Measurements from ENCODE around the gene PROSER3.
A peak's percentile ranks its signal among the peaks of the same experiment; 100 is the strongest.

PROSER3 gene

DNA sequence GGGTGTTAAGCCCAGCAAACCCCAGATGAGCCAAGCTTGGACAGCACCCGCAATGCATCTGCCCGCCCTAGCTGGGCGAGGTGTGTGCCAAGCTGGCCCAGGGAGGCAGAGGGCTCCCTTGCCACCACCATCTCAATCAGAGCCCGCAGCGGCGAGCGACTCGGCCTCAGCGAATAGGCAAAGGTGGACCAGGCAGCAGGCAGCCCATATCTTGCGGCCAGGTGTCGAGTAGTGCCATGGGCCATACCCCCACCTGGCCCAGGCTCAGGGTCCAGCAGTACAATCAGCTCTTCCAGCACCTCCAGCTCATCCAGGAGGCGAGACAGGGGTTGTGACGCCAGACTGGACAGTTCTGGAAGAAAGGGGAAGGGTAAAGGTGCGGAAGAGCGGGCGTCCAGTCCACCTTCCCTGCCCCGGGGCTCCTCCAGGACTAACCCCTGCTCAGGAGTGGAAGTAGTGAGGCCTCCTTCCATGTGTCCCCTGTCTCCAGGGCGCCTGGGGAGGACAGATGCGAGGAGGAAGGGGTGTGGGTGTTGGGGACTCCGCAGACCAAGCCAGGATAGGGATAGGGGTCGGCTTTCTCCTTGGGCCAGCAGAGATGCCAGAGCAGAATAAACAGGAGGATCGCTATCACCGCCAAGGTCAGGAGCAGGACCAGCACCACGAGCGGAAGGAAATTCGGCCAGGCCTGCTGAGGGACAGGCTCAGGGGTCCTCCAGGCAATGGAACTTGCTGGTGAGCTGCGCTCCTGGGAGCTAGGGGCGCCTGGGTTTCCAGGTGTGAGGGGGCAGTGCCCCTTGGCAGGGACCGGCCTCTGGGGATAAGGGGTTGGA lies 18.5 kb upstream of the PROSER3 start:
- DNase-seq, result peak; percentile 45

DNA sequence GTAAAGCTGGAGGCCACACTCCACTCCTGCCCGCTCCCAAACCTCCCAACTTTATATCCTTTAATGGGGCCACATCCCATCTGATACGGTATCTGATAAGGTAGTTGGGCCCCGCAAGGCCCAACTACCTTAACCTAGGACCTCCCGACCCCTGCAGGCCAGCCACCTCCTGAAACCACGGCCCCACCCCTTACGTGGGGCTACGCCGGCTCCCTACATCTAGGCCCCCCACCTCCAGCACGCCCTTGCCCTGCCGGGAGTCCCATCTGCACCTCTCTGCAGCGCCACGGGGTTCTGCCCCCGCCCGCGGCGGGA lies 17.9 kb upstream of the PROSER3 start:
- no peak for DNase-seq

DNA sequence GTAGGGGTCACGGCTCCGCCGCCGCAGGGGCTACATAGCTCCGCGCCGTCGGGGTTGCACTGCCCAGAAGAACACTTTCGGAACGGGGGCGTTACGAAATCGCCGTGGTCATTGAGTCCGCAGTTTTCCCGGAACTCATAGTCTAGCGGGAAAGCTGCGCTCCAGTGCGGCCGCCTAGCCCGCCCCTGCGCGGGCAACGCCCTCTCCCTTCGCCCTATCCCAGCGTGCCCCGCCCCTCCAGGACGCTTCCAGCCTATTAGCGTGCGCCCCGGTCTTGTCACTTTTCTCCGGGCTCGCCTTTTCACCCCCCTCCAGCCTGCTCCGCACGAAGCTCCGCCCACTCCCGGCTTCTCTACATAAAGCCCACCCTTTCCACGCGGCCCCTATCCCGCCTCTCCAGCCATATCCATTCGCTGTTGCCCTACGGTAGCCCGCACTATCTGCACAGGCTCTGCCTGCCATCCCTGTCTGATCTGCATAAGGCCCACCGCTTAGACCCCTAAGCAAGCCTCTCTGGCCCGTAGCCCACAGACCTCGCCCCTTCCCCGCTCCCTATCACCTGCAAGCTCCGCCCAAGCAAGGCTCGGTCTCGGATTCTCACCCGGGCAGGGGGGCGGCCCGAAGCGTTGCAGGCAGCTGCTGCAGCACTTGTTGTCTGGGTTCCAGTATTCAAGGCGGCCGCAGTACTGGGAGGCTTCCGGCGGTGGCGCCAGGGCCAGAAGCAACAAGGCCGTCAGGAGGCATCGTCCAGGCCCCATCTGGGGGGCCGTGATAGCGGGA lies 17.4 kb upstream of the PROSER3 start:
- DNase-seq, result peak; percentile 100

DNA sequence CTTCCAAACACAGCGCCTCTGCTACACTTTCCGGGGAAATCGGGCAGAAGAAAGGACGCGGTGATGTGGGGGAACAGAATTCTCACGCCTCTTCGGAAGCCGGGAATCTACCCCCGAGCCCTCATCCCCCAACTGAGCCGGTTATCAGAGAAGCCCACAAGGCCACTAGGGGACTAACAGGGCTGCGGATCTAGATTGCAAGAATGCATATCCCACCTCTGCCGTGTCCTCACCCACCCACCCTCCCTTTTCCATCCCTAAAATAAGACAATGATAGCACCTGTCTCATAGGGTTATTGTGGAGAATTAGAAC lies 16.8 kb upstream of the PROSER3 start:
- no peak for DNase-seq

DNA sequence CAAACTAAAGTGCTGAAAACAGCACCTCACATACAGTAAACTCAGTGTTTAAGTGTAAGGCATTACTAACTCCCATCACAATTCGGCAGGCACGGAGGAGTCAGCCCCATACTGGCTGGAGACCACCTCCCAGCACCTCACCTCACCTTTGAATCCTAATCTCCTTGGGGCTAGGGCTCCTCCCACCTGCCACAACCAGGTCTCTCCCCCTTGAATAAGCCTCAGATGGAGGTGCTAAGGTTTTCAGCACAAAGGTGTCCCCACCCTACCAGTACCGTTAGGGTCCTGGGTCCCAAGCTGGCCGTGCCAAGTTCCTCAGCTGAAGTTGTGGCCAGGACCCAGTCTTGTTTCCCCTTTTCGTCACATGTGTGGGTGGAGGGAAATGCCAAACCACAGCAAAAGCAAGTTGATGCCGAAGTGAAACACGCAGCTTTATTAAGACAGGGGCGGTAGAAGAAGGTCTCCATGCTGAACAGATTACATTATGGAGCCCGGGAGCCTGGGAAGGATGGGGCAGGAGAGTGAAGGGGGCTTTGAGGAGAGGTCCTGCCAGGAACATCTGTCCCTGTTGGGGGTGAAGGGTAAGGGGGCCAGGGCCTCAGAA lies 15.8 kb upstream of the PROSER3 start, which contains the start of gene IGFLR1:
Gene IGFLR1, minus strand, starts transcription at position 332 of the 604 bp plus-strand sequence. CDS start 1,272 bp downstream, outside the sequence.
- DNase-seq, result no peak

DNA sequence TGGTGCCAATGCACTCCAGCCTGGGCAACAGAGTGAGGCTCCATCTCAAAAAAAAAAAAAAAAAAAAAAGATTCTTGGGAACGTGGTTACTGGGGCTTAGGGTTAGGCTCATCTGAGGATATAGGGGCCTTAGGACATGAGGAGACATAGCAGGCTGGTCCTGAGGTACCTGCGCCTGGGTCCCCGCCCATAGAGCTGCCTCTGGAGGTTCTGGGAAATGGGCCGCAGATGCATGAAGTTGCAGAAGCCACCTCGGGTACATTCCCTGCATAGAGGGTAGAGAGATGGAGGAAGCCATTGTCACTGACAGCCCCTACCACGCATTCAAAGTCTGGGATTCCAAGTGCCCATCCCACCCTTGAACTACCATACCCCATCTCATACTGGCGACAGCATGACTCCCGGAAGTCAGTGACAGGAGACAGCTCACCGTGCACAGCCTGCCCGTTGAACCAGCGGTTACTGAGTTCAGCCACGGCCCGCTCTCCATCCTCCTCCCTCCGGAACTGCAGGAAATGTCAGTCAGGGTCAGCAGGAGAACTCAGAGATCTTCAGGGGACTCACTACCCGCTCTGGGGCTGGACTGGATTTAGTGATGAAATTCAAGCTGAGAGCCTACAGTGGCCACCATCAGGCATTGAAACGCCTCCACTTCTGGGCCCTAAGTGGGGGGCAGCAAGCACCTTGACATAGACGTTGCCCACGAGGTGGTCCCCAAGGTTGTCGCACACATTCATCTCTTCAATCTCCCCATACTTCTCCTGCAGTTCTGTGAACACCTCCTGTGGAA lies 14.1 kb upstream of the PROSER3 start:
- DNase-seq, result no peak

DNA sequence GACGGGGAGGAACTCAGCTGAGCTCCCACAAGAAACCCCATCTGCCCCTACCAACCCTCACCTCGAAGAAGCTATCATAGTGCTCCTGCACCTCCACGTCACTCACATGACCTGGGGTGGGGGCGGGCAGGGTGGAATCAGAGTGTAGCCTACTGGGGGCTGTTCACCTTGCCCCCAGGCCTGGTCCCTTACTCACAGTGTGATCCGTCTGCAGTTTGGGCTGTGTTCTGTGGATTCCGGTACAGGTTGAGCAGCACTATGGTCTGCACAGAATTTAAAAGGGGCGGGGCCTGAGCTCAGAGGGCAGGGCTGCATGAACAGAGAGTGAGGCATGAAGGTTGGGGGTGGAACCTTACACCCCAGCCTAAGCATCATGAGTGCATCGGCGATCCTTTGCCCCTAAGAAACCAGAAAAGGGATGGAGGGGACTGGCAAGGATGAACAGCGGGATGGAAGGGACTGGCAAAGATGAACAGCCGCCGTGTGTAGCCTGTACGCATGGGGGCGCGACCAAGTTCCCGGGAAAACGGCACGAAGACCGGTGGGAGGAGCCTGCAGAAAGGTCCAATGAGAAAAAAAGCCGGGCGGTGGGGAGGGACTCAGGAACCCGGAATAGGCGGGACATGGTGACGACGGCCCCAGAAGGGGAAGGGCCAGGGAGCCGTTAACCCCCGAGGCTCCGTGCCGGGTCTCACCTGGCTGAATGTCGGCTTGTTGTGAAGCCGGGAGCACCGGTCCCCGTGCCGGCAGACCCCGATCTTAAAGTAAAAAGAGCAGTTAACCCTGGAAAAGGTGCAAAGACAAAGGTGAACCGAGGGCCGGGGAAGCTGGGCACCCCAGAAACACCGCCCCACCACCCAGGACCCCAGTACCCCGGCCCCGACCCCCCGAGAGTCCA lies 13.3 kb upstream of the PROSER3 start:
- DNase-seq, result peak; percentile 100

DNA sequence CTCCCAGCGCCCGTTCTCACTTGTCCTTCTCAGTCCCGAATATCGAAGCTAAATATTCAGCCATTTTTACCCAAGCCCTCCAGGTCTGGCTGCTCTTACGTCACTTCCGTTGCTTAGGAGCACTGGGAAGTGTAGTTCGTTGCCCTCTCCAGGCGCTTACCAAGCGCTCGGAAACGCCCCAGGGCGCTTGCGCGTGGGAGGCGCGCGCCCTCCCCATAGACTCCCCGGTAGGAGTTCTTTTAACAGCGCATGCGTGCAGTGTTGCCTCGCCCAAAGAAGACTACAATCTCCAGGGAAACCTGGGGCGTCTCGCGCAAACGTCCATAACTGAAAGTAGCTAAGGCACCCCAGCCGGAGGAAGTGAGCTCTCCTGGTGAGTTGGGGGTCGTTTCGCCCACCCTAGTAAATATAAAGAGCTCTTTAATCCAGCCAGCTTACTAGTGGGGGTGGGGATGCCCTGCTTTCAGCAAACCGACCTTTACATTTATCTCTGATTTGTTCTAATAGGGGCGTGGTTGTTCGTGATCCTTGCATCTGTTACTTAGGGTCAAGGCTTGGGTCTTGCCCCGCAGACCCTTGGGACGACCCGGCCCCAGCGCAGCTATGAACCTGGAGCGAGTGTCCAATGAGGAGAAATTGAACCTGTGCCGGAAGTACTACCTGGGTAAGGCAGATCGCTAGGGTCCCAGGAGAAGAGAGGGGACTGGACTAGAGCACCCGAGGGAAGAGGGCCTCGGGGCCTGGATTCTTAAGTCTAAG lies 12.5 kb upstream of the PROSER3 start, which contains the start of the genes PSENEN and U2AF1L4:
Gene PSENEN, plus strand, starts transcription at position 324 of the 759 bp plus-strand sequence. Its CDS starts 280 bp downstream, at position 604.
Gene U2AF1L4, minus strand, starts transcription at position 91 of the 759 bp plus-strand sequence. Its CDS starts 27 bp downstream, at position 64.
- DNase-seq, result peak; percentile 100

DNA sequence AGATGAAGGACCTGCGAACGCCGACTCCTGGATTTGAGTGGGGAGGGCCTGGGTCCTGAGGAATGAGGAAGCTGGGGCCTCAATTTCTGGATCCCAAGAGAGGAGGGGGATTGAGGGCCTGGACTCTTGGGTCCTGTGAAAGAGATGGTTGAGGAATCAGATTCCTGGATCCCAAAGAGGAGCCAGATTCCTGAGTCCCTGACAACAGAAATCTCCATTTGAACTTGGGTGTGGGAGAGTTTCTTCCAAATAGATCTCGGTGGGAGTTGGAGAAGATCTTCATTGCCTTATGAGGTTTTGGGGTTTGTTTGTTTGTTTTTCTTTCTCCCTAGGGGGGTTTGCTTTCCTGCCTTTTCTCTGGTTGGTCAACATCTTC lies 11.9 kb upstream of the PROSER3 start:
- no peak for DNase-seq

DNA sequence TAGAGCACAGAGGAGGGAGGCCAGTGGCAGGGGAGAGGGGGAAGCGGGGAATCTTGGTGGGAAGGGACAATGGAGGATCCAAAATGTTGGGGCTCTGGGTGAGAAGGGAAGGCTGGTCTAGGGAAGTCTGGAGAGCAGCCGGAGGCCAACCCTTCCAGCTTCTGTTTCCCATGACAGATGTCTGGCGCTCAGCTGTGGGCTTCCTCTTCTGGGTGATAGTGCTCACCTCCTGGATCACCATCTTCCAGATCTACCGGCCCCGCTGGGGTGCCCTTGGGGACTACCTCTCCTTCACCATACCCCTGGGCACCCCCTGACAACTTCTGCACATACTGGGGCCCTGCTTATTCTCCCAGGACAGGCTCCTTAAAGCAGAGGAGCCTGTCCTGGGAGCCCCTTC lies 11.4 kb upstream of the PROSER3 start:
- DNase-seq, result no peak

DNA sequence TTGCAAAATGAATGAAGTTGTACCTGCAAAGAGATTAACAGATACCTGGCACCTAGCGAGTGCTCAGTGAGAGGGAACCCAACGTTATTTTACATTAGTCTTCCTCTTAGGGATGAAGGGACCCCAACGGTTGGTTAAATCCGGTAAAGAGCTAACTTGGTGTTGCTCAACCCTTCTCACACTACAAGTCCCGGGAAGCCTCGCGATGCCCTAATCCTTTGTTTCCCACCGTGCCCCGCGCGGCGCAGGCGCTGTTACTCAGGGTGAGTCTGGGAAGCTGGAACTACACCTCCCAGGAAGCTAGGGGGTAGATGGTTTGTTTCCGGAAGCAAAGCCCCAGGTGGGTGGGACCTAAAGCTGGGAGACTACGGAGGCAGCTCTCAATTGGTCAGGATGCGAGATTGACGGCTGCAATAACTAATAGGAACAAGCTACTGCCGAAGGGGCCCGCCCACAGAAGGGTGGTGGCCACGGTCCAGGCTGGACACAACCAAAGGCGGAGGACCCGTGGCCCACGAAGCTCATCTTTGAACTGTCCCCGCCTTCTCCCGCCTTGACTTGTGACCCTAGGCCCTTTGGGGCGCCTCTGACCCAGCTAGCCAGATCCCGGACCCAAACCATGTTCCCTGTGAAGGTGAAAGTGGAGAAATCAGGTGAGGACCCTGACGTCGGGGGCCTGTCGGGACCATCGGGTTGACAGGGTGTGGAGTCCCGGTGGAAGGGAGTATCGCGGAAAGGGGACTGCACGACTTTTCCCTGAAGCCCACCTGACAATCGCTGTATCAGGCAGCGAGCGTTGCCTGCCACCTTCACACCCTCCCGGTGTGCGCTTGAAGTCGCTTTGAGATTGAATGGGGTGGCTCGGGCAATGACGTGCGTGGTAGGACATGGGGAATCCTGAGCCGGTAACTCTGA lies 9.6 kb upstream of the PROSER3 start, which contains the start of gene LIN37:
Gene LIN37, plus strand, starts transcription at position 471 of the 915 bp plus-strand sequence. Its CDS starts 149 bp downstream, at position 620.
- DNase-seq, result peak; percentile 100

DNA sequence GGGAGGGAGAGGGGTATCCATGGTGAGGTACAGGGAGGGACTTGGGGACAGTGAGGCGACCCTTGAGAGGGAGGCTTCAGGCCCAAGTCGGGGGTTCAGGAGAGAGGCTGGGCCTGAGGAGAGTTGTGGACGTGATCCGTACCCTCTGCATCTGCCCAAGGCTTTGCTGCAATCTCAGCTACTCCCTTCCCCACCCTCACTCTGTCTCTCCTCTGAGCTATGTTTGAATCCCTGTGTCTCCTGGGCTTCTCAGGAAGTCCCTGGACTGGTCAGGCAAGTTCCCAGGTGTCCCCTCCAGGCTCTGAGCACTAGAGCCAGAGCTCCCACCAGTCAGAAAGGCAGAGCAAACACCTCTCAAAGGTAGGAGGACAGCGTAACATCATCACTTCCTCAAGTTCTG lies 7.8 kb upstream of the PROSER3 start:
- DNase-seq, result no peak

DNA sequence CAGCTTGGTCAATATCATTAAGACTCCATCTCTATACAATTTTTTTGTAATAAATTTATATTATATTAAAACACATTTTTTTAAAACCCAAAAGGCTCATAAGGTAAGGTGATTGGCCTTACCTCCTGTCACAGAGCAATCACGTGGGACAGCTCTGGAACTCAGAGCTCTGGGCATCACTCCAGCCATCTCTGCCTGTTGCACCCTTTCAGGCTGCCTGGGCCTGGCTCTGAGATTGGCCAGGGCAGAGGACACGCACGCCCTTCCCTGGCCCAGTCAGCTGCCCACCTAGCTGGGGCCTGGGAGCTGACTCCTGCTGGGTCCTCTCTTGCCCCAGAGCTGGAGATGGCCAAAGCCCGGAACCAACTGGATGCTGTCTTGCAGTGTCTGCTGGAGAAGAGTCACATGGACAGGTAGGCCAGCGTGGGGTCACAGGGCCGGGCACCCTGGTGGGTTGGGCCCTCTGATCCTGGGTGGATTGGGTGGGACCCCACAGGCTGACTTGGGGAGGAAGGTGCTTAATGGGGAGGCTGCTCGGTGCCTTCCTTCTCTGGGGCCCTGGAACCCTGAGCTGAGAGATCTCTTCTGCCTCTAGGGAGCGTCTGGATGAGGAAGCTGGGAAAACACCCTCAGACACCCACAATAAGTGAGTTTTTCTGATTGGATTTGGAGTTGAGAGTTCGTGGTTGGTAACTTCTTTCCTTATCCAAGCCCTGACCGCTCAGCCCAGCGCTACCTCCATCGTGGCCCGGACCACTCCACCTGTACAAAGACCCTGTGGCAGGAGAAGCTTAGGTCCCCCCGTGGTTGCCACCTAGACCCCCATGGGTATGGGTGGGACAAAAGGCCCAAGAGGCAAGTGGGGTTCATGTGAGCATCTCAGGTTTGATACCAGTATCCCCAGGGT lies 5.9 kb upstream of the PROSER3 start:
- DNase-seq, result no peak

DNA sequence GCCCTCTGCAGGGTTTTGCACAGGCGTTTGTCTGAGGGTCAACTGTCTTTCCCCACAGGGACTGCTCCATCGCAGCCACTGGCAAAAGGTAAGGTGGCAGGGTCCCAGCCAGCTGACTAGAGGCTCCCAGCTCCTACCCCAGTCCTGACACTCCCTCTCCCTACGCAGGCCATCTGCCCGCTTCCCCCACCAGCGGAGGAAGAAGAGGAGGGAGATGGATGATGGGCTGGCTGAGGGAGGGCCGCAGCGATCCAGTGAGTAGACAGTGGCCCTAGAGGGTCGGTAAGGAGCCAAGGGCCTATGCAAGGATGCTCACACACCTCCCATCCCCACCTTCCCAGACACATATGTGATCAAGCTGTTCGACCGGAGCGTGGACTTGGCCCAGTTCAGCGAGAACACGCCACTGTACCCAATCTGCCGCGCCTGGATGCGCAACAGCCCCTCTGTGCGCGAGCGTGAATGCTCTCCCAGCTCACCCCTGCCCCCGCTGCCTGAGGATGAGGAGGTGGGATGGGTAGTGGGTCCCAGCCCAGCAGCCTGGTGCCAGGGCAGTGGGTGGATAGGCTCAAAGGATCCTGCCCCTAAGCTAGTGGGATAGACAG lies 5.1 kb upstream of the PROSER3 start:
- DNase-seq, result no peak

DNA sequence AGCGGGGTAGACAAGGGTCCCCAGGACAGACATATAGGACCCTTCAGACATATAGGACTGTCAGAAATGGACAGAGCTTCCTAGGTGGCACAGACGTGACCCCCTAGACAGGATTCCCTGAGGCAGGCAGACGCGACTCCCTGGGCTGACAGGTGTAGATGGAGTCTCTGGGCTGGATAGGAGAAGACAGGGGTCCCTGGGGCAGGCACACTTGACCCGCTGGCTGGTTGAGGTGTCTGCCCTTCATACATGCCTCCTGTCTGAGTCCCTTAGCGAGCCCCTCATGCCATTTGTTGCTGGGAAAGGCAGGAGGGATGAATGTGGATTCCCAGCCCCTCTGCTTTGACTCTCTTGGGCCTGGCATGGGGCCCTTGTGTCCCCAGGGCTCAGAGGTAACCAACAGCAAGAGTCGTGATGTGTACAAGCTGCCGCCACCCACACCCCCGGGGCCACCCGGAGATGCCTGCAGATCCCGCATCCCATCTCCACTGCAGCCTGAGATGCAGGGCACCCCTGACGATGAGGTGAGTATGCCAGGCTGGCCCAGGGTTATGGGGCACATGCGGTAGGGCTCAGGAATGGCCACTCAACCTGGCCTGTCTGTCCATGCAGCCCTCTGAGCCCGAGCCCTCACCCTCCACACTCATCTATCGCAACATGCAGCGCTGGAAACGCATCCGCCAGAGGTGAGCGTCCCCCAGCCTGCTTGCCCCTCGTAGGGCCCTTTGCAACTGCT lies 4.2 kb upstream of the PROSER3 start:
- no peak for DNase-seq

DNA sequence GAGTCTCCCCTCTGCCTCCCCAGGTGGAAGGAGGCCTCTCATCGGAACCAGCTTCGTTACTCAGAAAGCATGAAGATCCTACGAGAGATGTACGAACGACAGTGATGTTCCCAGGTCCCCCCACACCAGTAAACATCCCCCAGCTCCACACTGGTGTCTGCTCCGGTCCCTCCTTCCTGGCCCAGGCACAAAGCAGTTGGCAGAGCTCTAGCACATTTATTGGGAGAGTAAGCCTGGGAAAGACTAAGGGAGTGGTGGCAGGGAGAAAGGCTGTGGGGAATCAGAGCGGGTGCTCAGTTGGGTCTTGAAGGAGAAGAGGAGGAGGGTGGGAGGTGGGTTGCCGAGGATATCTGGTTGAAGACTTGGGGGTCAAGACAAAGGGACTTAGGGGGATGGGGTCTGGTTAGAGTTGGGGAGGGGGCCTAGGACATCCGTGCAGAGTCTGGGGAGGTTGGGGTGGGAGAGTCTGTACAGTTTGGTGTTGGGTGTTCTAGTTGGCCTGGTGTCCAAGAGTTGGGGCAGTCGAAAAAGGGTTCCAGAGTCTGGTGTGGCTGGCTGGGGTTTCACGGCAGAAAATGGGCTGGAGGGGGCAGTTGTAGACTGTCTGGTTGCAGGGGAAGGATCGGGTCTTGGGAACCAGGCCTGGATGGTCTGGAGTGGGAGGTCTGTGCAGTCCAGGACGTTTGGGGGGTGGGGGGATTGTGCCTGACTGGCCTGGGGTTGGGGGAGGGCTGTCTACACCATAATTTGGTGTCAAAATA lies 3.4 kb upstream of the PROSER3 start:
- DNase-seq, result no peak

DNA sequence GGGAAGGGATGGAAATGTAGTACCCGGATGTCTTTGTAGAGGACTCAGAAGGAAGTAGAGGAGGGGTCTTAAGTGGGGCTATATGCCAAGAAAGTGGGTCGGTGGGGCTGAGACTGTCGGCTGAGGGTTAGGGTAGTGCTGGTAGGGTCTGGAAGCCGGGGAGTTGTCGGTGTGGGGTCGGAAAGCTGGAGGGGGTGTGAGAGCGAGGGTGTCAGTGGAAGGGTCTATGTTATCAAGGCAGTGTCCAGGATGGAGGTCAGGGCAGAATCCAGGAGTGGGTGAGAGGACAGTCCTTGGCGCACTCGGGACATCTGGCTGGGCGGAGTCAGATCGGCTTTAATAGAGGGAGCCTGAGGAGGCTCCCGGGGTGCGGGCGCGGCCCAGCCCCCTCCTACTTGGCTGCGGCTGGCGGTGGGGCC lies 2.8 kb upstream of the PROSER3 start:
- no peak for DNase-seq
